Activated CD8-positive, alpha-beta memory T cell treated with anti-CD3 and anti-CD28 coated beads, Interleukin-2, amount 50 U/mL, for 48 hours (primary cell): ENCODE data around the gene MCCC2.
"Not testable (repeated sequence)": the region's sequence is repeated elsewhere in the genome, so short reads cannot be mapped to it uniquely, and the experiment has no call there.

Experiments used
- DNase-seq: peaks from one replicate; pipeline ENCODE4 v3.0.0-alpha.2; 2020

The MCCC2 gene

DNA sequence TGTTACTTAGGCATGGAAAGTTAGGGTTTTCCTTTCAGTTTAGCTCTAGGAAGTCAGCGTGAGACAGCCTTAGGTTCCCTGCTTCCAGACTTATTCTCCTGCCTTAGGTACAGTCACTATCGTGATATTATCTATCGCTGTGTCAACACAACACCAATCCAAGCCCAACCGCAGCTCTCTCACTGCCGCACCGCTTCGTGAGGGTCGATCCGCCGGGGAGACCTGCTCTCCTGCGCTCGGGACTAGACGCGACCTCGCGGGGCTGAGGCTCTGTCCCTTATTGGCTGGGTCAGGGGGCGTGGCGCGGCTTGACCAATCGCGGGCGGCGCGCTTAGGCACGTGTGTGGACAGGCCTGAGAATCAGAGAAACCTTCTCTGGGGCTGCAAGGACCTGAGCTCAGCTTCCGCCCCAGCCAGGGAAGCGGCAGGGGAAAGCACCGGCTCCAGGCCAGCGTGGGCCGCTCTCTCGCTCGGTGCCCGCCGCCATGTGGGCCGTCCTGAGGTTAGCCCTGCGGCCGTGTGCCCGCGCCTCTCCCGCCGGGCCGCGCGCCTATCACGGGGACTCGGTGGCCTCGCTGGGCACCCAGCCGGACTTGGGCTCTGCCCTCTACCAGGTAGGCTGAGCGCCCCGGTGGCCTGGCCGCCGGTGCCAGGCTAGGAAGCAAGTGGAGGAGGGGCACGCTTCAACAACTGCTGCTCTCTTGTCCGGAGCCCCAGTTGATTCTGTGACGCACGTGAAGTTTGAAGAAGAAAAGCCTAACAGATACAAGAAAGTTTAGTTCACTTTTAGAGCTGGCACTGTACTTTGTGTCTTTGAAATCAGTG lies at the start of gene MCCC2:
Gene MCCC2, plus strand, starts transcription at position 400 of the 825 bp plus-strand sequence. Its CDS starts 86 bp downstream, at position 486.
- peak; percentile 98 for DNase-seq

DNA sequence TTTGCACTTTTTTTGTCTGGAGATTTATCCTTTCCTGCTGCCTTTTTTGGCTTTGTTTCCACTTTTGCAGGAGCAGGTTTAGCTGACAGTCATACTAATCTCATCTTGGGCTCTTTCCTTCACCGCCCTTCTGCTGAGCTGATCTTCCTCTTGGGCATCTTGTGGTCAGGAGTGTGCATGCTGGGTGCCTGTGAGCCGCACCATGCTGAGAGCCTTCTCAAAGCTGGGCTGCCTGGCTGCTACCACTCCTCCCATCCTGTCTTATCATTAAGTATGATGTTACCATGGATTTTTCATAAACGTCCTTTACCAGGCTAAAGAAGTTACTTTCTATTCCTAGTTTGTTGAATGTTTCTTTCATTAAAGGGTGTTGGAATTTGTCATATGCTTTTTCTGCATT lies 49.5 kb upstream of the MCCC2 start:
- no peak for DNase-seq

DNA sequence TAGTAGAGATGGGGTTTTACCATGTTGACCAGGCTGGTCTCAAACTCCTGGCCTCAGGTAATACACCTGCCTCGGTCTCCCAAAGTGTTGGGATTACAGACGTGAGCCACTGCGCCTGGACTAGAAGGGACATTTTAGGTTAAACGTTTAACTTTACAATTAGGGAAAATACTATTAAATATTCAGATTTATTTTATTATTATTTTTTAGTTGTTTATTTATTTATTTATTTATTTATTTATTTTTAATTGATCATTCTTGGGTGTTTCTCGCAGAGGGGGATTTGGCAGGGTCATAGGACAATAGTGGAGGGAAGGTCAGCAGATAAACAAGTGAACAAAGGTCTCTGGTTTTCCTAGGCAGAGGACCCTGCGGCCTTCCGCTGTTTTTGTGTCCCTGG lies 36.3 kb upstream of the MCCC2 start:
- DNase-seq: not testable (repeated sequence)

DNA sequence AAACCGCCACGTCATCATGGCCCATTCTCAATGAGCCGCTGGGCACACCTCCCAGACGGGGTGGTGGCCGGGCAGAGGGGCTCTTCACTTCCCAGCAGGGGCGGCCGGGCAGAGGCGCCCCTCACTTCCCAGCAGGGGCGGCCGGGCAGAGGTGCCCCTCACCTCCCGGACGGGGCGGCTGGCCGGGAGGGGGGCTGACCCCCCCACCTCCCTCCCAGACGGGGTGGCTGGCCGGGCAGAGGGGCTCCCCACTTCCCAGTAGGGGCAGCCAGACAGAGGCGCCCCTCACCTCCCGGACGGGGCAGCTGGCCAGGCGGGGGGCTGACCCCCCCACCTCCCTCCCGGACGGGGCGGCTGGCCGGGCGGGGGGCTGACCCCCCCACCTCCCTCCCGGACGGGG lies 35.6 kb upstream of the MCCC2 start:
- not testable (repeated sequence) for DNase-seq

DNA sequence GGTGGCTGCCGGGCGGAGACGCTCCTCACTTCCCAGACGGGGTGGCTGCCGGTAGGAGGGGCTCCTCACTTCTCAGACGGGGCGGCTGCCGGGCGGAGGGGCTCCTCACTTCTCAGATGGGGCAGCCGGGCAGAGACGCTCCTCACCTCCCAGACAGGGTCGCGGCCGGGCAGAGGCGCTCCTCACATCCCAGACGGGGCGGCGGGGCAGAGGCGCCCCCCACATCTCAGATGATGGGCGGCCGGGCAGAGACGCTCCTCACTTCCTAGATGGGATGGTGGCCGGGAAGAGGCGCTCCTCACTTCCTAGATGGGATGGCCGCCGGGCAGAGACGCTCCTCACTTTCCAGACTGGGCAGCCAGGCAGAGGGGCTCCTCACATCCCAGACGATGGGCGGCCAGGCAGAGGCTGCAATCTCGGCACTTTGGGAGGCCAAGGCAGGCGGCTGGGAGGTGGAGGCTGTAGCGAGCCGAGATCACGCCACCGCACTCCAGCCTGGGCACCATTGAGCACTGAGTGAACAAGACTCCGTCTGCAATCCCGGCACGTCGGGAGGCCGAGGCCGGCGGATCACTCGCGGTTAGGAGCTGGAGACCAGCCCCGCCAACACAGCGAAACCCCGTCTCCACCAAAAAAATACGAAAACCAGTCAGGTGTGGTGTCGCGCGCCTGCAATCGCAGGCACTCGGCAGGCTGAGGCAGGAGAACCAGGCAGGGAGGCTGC lies 35.0 kb upstream of the MCCC2 start:
- DNase-seq: not testable (repeated sequence)

DNA sequence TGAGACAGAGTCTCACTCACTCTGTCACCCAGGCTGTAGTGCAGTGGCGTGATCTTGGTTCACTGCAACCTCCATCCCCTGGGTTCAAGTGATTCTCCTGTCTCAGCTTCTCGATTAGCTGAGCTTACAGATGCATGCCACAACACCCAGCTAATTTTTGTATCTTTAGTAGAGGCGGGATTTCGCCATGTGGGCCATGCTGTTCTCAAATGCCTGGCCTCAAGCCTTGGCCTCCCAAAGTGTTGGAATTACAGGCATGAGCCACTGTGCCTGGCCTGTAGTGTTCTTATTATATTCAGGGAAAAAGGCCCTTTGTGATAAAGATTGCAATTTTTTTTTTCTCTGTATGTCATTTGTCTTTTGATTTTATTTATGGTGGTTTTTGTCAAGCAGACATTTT lies 24.0 kb upstream of the MCCC2 start:
- no peak for DNase-seq

DNA sequence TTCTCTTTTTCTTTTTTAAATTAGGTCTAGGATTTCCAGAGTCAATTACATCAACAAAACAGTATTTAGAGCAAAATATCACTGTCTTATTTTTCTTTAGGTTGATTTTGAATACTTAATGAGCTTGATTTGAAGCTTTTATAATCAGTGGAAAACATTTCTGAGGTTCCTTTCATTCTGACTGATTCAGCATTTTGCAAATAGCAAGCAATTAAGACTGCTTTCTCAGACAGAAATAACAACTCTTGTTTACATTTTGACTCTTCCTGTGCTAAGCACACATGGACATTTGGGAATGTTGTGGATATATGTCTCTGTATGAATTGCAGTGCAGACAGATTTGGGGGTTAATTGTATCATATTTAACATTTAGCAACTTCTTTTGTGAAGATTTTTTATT lies 22.2 kb upstream of the MCCC2 start:
- no peak for DNase-seq

DNA sequence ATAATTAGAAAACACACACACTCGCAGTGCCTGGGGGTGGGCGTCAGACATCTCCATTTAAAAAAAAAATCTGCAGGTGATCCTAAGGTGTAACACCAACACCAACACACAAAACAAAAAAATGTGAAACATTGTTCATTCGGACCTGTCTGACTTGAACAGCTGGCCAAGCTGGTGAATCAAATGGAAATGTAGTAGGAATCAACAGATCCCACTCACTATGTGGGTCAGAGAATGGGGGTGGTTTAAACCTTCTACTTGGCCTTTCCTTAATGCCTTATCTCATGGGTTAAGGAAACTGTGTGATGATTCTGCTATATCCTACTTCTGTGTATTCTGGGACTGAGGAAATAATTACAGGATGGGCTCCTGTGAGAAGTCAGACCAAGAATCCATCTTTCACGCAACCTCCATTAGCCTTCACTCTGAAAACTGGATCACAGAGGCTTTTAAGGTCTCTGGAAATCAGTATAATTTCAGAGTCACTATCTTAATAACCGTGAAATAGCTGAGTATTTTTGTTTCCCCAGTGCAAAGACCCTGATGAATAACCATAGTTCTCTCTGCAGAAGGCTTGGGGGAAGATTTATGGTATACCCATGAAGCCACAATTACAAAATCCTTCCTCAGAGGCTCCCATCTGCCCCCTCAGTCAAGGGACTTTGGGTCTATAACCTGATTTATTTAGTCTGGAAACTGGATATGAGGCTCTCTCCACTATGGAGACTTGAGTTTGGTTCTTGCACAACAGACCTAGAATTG lies 17.2 kb upstream of the MCCC2 start:
- DNase-seq: no peak

DNA sequence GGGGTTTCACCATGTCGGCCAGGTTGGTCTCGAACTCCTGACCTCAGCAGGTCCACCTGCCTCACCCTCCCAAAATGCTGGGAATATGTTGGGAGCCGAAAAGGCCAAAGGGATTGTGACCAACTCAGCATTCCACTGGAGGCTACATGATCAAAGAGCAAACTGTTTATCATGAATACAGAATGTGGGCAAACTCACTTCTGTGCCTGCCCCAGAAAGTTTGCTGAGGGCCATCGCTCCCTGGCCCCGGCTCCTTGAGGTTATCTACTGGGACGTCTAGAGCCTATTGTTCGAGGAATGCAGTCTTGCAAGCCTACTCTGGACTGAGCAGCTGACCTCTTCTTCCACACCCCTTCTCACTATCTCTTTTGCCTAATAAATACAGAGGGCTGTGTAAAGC lies 15.3 kb upstream of the MCCC2 start:
- DNase-seq: not testable (repeated sequence)

DNA sequence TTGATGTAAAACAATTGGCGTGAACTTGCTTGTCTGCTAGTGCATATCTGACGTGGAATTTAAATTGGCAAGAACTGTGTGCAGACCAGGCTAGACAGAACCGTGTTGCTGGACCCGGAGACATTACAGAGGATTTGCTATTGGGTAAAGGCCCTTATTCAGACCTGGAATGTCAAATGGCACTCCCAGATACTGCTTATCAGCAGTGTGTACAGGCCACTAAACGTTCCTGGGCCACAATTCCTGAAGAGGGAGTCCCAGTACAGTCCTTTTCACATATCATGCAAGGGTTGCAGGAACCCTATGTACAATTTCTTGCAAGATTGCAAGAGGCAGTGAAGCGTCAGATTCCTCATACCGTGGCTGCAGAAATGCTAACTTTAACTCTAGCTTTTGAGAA lies 13.5 kb upstream of the MCCC2 start:
- DNase-seq: no peak

DNA sequence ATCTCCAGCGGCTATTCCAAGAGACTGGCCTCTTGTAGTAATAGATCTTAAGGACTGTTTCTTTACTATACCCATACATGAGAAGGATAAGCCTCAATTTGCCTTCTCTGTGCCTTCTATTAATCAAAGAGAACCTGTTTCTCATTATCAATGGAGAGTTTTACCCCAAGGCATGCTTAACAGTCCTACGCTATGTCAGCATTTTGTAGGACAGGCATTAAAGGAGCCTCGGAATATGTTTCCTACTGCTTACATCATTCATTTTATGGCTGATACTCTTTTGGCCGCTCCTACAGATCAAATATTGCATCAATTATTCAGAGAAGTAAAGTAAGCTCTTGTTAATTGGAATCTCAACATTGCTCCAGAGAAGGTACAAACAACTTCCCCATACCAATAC lies 11.6 kb upstream of the MCCC2 start:
- DNase-seq: not testable (repeated sequence)

DNA sequence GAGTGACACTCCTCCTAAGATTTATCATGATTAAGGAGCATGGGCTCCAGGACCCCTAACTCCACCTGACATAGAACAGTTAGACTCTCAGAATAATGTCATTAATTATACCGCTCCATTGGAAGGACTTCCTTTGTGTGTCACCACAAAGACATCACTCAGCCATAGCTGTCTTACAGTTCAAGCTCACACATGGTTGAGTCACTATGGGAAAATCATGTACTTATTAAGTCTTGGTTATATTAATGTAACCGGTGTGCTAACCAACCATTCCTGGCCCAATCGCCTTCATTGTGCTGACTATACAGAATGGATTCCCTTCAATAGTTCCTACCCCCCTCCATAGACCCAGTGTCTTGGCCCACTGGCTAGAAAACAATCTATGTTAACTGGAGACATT lies 10.9 kb upstream of the MCCC2 start:
- no peak for DNase-seq

DNA sequence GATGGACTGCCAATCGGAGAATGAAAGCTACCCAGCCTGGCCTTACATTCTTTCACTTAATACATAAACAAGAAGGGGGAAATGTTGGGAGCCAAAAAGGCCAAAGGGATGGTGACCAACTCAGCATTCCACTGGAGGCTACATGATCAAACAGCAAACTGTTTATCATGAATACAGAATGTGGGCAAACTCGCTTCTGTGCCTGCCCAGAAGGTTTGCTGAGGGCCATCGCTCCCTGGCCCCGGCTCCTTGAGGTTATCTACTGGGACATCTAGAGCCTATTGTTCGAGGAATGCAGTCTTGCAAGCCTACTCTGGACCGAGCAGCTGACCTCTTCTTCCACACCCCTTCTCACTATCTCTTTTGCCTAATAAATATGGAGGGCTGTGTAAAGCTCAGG lies 9.3 kb upstream of the MCCC2 start:
- not testable (repeated sequence) for DNase-seq

DNA sequence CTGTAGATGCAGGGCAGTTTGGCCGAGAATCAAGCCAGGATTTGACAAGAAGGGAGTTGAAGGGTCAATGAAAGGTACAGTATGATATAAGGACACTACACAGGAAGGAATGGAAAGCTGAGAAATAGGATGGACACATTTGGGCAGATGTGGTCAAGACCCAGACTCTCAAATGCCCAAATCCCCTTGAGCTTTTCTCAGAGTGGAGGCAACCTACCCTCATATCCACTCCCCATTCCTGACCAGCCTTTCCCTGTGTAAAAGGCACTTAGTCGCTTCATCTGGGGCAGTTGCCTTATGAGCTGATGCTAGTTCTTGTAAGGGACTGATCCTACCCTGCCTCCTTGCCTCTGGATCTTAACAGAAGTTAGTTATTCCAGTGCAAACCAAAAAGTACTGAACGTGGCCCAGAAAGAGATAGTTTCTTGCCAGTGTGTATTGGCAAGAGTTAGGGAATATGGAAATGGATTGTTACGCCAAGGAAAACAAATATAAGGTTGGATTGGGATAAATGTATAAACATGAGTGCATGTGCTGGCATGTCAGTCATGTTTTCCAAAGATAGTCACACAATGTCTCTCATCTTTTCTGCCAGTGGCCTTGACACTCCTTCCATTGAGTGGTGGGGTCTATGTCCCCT lies 4.1 kb upstream of the MCCC2 start:
- DNase-seq: no peak

DNA sequence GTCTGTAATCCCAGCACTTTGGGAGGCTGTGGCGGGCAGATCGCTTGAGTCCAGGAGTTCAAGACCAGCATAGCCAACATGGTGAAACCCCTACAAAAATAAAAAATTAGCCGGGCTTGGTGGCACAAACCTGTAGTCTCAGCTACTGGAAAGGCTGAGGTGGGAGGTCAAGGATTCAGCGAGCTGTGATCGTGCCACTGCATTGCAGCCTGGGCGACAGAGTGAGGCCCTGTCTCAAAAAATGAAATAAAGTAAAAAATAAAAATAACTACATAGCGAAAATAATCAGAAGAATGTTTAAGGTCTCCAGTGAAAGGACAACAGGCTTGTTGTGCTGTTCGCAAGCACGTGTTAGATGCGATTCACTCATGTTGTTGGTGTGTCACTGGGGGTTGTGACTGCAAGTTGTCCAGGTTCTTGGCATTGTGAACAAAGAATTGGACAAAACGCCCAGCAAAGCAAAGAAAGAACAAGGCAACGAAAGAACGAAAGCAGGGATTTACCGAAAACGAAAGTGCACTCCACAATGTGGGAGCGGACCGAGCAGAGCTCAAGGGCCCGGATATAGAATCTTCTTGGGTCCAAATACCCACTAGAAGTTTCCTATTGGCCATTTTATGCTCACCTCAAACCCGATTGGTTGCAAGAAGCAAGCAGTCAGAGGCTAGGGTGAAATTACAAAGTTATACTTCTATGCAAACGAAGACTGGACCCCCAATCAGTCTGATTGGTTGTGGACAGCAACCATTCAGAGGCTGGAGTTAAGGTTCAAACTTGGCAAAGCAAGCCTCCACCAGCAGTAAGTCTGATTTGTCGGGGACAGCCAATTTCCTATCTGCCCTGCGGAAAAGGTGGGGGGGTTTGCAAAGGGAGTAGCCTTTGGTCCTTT lies 844 bp upstream of the MCCC2 start:
- no peak for DNase-seq

DNA sequence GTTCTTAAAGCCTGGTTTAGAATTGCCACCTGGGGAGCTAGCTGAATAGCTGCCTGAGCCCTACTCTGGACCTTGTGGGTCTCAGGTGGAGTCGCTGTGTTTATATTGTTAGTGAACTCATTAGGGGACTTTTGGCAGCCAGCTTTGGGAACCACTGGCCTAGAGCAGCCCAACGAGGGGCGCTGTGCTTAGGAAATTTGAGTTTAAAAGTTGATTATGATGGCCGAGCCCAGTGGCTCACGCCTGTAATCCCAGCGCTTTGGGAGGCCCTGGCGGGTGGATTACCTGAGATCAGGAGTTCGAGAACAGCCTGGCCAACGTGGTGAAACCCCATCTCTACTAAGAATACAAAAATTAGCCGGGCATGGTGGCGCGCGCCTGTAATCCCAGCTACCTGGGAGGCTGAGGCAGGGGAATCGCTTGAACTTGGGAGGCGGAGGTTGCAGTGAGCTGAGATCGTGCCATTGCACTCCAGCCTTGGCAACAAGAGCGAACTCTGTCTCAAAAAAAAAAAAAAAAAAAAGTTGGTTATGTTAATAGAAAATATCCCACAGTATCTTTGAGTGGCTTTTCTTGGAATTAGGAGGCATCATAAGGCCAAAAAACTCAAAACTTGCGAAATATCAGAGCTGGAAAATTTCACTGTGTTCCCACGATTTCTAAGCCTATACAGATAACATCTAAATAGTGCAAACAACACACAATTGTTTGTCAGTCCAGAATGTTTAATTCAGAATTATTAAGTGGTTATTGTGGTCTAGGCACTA lies 809 bp downstream of the MCCC2 start:
- DNase-seq: peak; percentile 54

DNA sequence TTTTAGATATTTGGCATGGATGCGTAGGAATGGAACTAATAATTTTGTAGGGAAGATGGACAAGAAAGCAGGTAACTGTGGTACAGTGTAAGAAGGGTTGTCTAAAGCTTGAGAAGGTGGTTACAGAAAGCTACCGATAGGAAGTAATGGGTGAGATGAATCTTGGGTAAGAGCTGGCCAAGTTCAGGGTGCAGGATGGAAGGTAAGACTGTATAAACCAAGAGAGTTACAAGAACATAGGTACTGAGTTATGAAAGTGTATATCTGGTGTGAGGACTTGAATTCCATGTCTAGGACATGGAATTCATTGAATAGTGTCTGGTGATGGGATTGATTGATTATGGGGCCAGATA lies 1.4 kb downstream of the MCCC2 start:
- no peak for DNase-seq

DNA sequence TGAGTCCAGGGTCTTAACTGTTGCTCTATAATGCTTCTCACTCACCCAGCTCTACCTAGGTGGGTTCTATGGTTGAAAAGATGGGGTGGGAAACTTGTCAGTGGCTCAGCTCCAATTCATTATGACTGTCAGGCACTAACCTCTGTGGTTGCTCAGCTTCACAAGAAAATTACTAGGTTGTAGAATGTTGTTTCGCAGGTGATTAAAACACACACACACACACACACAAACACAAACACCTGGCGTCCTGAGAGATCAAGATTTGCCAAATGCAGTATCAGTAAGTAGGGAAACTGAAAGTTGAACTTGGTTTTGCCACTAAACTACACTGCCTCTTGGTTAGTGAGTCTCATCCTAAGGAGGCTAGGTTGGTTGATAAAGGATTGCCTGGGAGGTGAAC lies 2.8 kb downstream of the MCCC2 start:
- DNase-seq: no peak

DNA sequence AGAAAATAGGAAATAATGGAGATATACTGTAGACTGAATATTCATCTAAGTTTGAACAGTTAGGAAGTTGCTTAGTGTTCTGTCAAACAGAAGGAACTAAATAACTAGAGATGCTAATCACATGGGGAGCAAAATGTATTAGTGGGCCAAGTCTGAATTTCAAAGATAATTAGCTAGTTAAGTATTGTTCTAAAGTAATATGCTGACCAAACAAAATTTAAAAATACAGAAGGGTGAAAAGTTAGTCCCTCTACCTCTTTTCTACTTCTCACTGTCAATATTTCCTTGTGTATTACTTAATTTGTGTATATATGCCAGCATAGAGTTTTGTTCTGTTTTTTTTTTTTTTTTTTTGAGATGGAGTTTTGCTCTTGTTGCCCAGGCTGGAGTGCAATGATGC lies 4.0 kb downstream of the MCCC2 start:
- no peak for DNase-seq

DNA sequence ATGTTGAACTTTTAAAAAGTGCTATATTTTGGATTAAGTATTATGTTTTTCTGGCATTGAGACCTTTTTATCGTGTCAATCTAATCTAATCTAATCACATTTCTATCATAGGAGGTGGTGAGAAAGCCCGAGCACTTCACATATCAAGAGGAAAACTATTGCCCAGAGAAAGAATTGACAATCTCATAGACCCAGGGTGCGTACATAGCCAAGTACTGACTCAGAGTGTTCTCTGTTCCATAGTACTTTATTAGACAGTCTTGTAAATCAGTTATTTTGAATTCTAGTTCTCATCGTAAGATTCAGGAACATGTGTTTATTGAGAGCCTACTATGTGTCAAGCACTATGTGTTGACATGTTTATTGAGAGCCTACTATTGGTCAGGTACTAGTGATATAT lies 9.0 kb downstream of the MCCC2 start:
- DNase-seq: no peak

DNA sequence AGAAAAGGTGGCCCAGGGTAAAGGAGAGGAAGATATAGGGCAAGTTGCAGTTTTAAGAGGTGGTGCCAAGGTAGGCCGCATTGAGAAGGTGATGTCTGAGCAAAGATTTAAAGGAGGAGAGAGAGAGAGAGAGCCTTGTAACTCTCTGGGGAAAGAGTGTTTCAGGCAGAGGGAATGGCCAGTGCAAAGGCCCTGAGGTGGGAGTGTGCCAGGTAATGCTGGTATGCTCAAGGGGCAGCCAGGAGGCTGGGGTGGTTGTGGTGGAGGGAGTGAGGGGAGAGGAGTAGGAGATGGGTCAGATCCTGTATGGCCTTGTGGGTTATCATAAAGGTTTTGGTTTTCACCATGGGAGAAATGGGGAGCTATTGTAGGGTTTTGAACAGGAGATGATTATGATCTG lies 9.9 kb downstream of the MCCC2 start:
- DNase-seq: no peak
